Neural cell (in vitro differentiated cells): ENCODE data around the gene PDE7B.

Experiments used
- EP300 ChIP-seq: fragments of 450-650 bp; conservative IDR thresholded peaks from 2 replicates; pipeline ENCODE4 v1.6.1; 2014; ENCODE audit warnings: antibody characterized with exemption, mild to moderate bottlenecking, moderate library complexity; ENCODE audit not compliant: poor library complexity, severe bottlenecking
- EZH2 ChIP-seq: fragments of 200-600, 300-800 bp; shearing (Covaris generic), sonication (generic); IDR thresholded peaks from 2 replicates; pipeline ENCODE4 v1.6.1; 2014; ENCODE audit warnings: antibody characterized with exemption, low read length, borderline replicate concordance, mild to moderate bottlenecking; ENCODE audit not compliant: insufficient read depth, poor library complexity, severe bottlenecking
- MXI1 ChIP-seq: fragments of 450-650 bp; conservative IDR thresholded peaks from 2 replicates; pipeline ENCODE4 v1.6.1; 2014; ENCODE audit warnings: antibody characterized with exemption, mild to moderate bottlenecking; ENCODE audit not compliant: poor library complexity, severe bottlenecking
- POLR2AphosphoS5 ChIP-seq: IDR thresholded peaks from 2 replicates; pipeline ENCODE4 v1.6.1; 2012
- RAD21 ChIP-seq: fragments of 450-650 bp; conservative IDR thresholded peaks from 2 replicates; pipeline ENCODE4 v1.6.1; 2014; ENCODE audit warnings: antibody characterized with exemption, mild to moderate bottlenecking, moderate library complexity
- REST ChIP-seq: IDR thresholded peaks from 2 replicates; pipeline ENCODE4 v1.6.1; 2012; ENCODE audit warnings: borderline replicate concordance
- SMC3 ChIP-seq: fragments of 450-650 bp; conservative IDR thresholded peaks from 2 replicates; pipeline ENCODE4 v1.6.1; 2014; ENCODE audit warnings: antibody characterized with exemption, mild to moderate bottlenecking, moderate library complexity; ENCODE audit not compliant: poor library complexity
- TAF1 ChIP-seq: IDR thresholded peaks from 2 replicates; pipeline ENCODE4 v1.6.1; 2012; ENCODE audit warnings: low read depth
- TF ChIP-seq, protein P1 (sequence below): fragments of 450-650 bp; IDR thresholded peaks from 2 replicates; pipeline ENCODE4 v1.5.1; 2014; ENCODE audit warnings: antibody characterized with exemption, mild to moderate bottlenecking, moderate library complexity; ENCODE audit not compliant: poor library complexity, severe bottlenecking

DNA sequence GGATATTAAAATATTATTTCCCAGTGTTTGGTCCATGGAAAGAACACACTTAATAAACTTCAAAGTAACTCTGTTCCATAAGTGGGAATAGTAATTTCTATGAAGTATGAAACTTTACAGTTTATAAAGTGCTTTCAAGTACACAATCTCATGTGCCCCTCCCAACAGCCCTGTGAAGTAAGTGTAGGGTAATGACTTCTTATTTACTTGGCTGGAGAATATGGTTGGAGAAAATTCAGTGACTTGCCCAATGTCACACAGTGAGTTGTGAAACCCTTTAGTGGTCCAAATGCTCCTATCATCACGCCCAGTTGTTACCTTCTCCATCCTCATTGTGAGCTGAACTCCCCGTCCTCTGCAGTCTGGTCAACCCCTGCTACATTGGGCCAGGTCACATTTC is 141.2 kb downstream of the PDE7B start:
- TF ChIP-seq, protein P1, sequence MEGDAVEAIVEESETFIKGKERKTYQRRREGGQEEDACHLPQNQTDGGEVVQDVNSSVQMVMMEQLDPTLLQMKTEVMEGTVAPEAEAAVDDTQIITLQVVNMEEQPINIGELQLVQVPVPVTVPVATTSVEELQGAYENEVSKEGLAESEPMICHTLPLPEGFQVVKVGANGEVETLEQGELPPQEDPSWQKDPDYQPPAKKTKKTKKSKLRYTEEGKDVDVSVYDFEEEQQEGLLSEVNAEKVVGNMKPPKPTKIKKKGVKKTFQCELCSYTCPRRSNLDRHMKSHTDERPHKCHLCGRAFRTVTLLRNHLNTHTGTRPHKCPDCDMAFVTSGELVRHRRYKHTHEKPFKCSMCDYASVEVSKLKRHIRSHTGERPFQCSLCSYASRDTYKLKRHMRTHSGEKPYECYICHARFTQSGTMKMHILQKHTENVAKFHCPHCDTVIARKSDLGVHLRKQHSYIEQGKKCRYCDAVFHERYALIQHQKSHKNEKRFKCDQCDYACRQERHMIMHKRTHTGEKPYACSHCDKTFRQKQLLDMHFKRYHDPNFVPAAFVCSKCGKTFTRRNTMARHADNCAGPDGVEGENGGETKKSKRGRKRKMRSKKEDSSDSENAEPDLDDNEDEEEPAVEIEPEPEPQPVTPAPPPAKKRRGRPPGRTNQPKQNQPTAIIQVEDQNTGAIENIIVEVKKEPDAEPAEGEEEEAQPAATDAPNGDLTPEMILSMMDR = no peak
- TF ChIP-seq EP300 (no peak), REST (no peak), RAD21 (no peak), POLR2AphosphoS5 (no peak), SMC3 (no peak), TAF1 (no peak), MXI1 (no peak), EZH2 (no peak)
